ENCODE data around the gene PLP2.
"Not testable (repeated sequence)": the region's sequence is repeated elsewhere in the genome, so short reads cannot be mapped to it uniquely, and the experiment has no call there.

The PLP2 gene

DNA sequence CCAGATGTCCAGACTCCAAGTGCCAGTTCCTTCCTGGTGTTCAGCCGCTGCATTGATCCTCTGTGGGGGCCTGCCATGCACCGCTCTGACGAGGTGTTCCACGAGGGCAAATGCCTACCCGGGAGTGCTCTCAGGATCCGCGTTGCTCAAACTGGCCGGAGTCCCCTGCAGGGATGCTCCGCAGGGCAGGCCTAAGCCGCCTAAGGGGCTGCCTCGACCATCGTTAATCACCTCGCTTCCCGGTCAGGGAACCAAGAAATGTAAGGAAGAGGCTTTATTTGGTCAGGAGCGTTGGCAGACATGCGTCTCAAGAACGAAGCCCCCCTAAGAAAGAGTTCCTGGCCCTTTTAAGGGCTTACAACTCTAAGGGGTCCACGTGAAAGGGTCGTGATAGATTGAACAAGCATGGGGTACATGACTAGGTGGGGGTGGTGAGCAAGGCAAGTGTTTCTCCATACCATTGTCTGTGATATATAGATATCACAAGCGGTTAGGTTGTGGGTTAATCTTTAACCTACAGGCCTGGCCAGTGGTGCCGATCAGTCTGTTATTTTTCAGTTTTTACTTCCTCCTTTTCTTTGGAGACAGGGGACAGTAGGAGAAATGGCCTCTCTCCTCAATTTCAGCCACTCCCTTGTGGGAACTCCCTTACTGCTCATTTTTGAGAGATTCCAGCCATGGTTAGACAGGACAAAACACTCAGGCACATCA lies 23.2 kb upstream of the PLP2 start:
- H3K4me2 ChIP-seq (ENCODE audit: low read length); H3K9me3 ChIP-seq (replicated peaks; ENCODE audit: low read length); H3K27me3 ChIP-seq (ENCODE audit: control insufficient read depth, insufficient read depth, low read length); H3K9ac ChIP-seq (ENCODE audit: low read depth, low read length); H3K4me3 ChIP-seq (ENCODE audit: low read length); H3K4me1 ChIP-seq (ENCODE audit: control insufficient read depth, insufficient read depth, low read length); H3K36me3 ChIP-seq (ENCODE audit: insufficient read depth, low read length): not testable (repeated sequence)

DNA sequence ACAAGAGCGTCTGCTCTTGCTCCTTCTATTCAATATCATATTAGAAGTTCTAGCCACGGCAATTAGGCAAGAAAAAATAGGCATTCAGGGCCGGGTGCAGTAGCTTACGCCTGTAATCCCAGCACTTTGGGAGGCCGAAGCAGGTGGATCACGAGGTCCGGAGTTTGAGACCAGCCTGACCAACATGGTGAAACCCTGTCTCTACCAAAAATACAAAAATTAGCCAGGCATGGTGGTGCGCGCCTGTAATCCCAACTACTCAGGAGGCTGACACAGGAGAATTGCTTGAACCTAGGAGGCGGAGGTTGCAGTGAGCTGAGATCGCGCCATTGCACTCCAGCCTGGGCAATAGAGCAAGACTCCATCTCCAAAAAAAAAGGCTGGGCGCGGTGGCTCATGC lies 22.4 kb upstream of the PLP2 start:
- H3K27me3 ChIP-seq (ENCODE audit: control insufficient read depth, insufficient read depth, low read length); H3K9ac ChIP-seq (ENCODE audit: low read depth, low read length); H3K4me1 ChIP-seq (ENCODE audit: control insufficient read depth, insufficient read depth, low read length); H3K4me2 ChIP-seq (ENCODE audit: low read length); H3K9me3 ChIP-seq (replicated peaks; ENCODE audit: low read length); H3K4me3 ChIP-seq (ENCODE audit: low read length); H3K36me3 ChIP-seq (ENCODE audit: insufficient read depth, low read length): not testable (repeated sequence)

DNA sequence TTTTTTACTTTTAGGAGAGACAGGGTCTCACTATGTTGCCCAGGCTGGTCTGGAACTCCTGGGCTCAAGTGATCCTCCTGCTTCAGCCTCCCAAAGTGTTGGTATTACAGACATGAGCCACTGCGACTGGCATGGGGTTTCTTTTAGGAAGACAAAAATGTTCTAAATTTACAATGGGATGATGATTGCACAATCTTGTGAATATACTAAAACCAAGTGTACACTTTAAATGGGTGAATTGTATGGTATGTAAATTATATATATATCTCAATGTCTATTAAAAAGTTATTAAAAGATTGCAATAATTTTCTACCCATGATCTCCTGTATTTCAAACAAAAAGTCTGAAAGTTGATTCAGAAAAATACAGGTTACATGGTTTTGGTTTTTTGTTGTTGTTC lies 18.2 kb upstream of the PLP2 start:
- H3K4me3 ChIP-seq (ENCODE audit: low read length), result no peak overlapping the region
- no peaks in the 10 kb centered on the region for H3K9me3 ChIP-seq (replicated peaks; ENCODE audit: low read length)
- no peaks in the 10 kb centered on the region for H3K36me3 ChIP-seq (ENCODE audit: insufficient read depth, low read length)
- H3K4me1 ChIP-seq (ENCODE audit: control insufficient read depth, insufficient read depth, low read length), result peaks cover 3% of the 10 kb centered on the region
- H3K9ac ChIP-seq (ENCODE audit: low read depth, low read length), result no peak overlapping the region
- H3K4me2 ChIP-seq (ENCODE audit: low read length), result no peak overlapping the region
- no peaks in the 10 kb centered on the region for H3K27me3 ChIP-seq (ENCODE audit: control insufficient read depth, insufficient read depth, low read length)

DNA sequence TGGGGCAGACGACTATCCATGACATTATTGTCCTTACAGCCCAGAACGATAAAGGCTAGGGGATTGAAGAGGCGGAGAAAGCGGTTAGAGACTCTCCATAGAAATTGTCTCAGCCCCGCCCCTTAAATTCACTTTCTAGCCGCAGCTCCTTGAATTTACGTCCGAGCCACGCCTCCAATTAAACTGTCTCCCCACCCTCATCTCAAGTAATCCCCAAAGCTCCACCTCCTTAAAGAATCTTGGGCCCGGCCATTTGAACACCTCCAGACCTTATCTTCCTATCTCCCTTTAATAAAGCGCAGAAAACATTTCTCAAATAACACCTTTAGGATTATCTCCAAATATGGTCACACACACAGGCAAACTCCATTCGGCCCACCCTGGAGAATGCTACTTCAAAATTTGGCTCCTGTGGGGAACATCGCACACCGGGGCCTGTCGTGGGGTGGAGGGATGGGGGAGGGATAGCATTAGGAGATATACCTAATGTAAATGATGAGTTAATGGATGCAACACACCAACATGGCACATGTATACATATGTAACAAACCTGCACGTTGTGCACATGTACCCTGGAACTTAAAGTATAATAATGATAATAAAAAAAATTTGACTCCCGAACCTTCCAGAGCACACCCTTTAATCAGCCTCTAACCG lies 16.3 kb upstream of the PLP2 start:
- Histone ChIP-seq H3K4me3 (ENCODE audit: low read length) (peak overlapping the region; percentile 78), H3K27me3 (ENCODE audit: control insufficient read depth, insufficient read depth, low read length) (no peaks in the 10 kb centered on the region), H3K9ac (ENCODE audit: low read depth, low read length) (peak overlapping the region; percentile 91)

DNA sequence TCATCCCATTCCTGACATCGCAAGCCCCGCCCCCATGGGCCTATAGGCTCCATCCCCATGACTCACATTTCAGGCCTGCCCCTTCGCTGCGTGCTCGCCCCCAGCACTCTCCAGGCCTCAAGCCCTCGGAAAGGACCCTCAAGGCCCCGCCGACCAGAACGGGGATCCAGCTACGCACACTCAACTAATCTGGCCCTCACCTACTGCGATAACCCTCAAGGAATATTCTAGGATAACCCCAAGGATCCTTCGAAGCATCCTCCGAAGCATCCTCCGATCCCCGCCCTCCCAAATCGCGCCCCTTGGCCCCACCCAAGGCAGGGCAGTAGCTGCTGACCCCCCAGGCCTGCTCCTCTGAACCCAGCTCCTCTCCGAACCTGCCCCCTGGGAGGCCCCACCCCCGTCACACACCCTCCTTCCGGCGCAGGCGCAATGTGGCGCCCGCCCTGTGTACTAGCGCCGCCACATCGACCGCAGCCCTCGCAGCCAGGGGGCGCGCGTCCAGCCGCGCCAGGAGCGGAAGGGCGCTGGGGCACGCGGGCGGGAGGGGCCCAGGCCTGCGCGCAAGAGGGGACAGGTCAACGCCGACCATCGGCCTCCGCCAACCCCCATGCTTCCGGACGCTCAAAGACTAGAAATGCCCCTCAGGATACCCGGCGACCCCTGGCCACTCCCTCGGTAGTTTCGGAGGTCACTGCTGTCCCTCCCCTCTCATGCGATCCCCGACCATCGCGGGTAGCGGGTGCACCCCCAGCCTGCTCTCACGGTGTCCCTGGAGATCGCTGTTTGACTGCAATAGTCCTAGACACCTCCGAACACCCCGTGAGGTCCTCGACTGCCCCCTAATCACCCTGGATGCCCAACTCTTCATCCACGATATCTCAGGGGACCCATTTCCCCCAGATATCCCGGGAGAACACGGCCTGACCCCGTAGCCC lies 15.5 kb upstream of the PLP2 start:
- peaks cover 3% of the 10 kb centered on the region for H3K4me1 ChIP-seq (ENCODE audit: control insufficient read depth, insufficient read depth, low read length)
- peak overlapping the region; percentile 91 for H3K9ac ChIP-seq (ENCODE audit: low read depth, low read length)
- H3K4me2 ChIP-seq (ENCODE audit: low read length), result peak overlapping the region; percentile 95
- H3K27me3 ChIP-seq (ENCODE audit: control insufficient read depth, insufficient read depth, low read length), result no peaks in the 10 kb centered on the region
- H3K36me3 ChIP-seq (ENCODE audit: insufficient read depth, low read length), result no peaks in the 10 kb centered on the region
- H3K4me3 ChIP-seq (ENCODE audit: low read length), result peak overlapping the region; percentile 78
- no peaks in the 10 kb centered on the region for H3K9me3 ChIP-seq (replicated peaks; ENCODE audit: low read length)

More for the DNA sequence above, 16.3 kb upstream of the PLP2 start:
- Histone ChIP-seq H3K4me2 (ENCODE audit: low read length) (peak overlapping the region; percentile 95), H3K36me3 (ENCODE audit: insufficient read depth, low read length) (no peaks in the 10 kb centered on the region), H3K9me3 (replicated peaks; ENCODE audit: low read length) (no peaks in the 10 kb centered on the region), H3K4me1 (ENCODE audit: control insufficient read depth, insufficient read depth, low read length) (peaks cover 3% of the 10 kb centered on the region)

DNA sequence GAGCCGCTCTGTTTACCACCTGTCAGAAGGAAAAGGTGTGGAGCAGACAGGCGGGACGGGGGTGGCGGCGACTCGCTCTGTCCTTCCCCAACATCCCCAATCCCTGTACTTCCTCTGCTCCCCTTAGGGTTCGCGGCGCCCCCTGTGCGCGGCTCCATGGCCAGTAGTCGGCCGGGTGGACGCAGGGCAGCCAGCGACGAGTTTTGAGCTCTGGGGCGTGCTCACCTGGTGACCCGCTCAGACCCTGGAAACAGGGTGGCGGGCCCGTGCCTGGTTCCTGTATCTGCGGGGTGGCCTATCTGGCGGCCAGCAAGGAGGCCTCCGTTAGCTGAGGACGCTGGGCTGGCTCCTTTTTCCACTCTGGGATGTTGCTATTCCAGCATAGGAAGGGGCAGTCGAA lies 14.5 kb upstream of the PLP2 start:
- H3K4me2 ChIP-seq (ENCODE audit: low read length), result no peak overlapping the region
- H3K4me1 ChIP-seq (ENCODE audit: control insufficient read depth, insufficient read depth, low read length), result peaks cover 3% of the 10 kb centered on the region
- H3K36me3 ChIP-seq (ENCODE audit: insufficient read depth, low read length), result no peaks in the 10 kb centered on the region
- H3K9me3 ChIP-seq (replicated peaks; ENCODE audit: low read length), result no peaks in the 10 kb centered on the region
- H3K9ac ChIP-seq (ENCODE audit: low read depth, low read length), result no peak overlapping the region
- no peaks in the 10 kb centered on the region for H3K27me3 ChIP-seq (ENCODE audit: control insufficient read depth, insufficient read depth, low read length)
- H3K4me3 ChIP-seq (ENCODE audit: low read length), result no peak overlapping the region

DNA sequence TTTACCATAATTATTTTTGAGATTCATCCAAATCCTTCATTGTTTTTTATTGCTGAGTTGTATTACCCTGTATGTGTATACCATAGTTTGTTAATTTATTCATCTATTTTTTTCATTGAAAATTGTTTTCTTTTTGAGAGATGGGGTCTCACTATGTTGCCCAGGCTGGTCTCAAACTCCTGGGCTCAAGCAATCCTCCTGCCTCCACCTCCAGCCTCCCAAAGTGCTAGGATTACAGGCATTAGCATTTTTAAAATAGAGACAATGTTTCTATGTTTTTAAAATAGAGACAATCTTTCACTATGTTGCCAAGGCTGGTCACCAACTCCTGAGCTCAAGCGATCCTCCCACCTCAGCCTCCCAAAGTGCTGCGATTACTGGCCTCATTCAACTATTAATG lies 10.8 kb upstream of the PLP2 start:
- H3K4me1 ChIP-seq (ENCODE audit: control insufficient read depth, insufficient read depth, low read length), result peaks cover 6% of the 10 kb centered on the region
- no peaks in the 10 kb centered on the region for H3K27me3 ChIP-seq (ENCODE audit: control insufficient read depth, insufficient read depth, low read length)
- no peaks in the 10 kb centered on the region for H3K36me3 ChIP-seq (ENCODE audit: insufficient read depth, low read length)
- H3K9me3 ChIP-seq (replicated peaks; ENCODE audit: low read length), result no peaks in the 10 kb centered on the region
- no peak overlapping the region for H3K4me2 ChIP-seq (ENCODE audit: low read length)
- H3K4me3 ChIP-seq (ENCODE audit: low read length), result no peak overlapping the region
- no peak overlapping the region for H3K9ac ChIP-seq (ENCODE audit: low read depth, low read length)

DNA sequence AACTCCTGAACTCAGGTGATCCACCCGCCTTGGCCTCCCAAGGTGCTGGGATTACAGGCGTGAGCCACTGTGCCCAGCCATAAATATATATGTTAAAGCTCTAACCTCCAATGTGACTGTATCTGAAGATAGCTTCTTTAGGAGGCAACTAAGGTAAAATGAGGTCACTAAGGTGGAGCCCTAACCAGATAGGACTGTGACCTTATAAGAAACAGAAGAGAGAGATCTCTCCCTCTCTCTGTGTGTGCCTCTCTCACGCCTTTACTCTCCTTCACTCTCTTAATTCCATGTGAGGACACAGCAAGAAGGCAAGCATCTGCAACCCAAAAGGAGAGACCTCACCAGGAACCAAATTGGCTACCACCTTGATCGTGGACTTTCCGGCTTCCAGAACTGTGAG lies 10.1 kb upstream of the PLP2 start:
- H3K9me3 ChIP-seq (replicated peaks; ENCODE audit: low read length), result no peaks in the 10 kb centered on the region
- peaks cover 9% of the 10 kb centered on the region for H3K4me1 ChIP-seq (ENCODE audit: control insufficient read depth, insufficient read depth, low read length)
- H3K4me3 ChIP-seq (ENCODE audit: low read length), result no peak overlapping the region
- no peak overlapping the region for H3K9ac ChIP-seq (ENCODE audit: low read depth, low read length)
- H3K27me3 ChIP-seq (ENCODE audit: control insufficient read depth, insufficient read depth, low read length), result no peaks in the 10 kb centered on the region
- H3K4me2 ChIP-seq (ENCODE audit: low read length), result no peak overlapping the region
- H3K36me3 ChIP-seq (ENCODE audit: insufficient read depth, low read length), result no peaks in the 10 kb centered on the region

DNA sequence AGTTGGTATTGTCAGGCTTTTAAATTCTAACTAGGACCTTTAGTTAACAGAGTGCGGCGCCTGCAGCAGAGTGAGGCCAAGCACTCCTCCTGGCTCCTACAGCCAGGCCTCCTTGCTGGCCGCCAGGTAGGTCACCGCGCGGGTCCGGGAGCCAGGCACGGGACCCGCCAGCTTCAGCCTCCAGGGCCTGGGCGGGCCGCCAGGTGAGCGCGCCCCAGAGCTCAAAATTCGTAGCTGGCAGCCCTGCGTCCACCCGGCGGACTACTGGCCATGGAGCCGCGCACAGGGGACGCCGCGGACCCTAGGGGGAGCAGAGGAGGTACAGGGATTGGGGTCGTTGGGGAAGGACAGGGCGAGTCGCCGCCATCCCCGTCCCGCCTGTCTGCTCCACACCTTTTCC lies 9.1 kb upstream of the PLP2 start, which contains the start of gene MAGIX:
Gene MAGIX (plus strand): TSS at position 139 of the 400 bp plus-strand sequence. CDS start 132 bp downstream, at position 271.
- Histone ChIP-seq H3K9ac (ENCODE audit: low read depth, low read length) (peak within 1 kb of the TSS; percentile 83), H3K27me3 (ENCODE audit: control insufficient read depth, insufficient read depth, low read length) (no peaks in the 10 kb centered on the region), H3K36me3 (ENCODE audit: insufficient read depth, low read length) (no peaks in the 10 kb centered on the region)

DNA sequence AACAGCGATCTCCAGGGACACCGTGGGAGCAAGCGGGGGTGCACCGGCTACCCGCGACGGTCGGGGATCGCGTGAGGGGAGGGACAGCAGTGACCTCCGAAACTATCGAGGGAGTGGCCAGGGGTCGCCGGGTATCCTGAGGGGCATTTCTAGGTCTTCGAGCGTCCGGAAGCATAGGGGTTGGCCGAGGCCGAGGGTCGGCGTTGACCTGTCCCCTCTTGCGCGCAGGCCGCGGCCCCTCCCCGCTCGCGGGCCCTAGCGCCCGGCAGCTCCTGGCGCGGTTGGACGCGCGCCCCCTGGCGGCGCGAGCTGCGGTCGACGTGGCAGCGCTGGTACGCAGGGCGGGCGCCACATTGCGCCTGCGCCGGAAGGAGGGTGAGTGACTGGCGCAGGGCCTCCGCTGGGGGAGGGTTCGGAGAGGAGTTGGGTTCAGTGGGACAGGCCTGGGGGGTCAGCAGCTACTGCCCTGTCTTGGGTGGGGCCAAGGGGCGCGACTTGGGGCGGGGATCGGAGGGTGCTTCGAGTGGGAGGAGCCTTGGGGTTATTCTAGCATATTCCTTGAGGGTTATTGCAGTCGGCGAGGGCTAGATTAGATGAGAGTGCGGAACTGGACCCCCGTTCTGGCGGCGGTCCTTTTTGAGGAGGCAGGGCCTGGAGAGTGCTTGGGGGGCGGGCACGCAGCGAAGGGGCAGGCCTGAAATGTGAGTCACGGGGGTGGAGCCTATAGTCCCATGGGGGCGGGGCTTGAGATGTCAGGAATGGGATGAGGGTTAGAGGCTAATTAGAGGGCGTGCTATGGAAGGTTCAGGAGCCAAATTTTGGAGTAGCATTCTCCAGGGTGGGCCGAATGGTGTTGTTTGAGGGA lies 7.9 kb upstream of the PLP2 start:
- peak overlapping the region; percentile 90 for H3K4me2 ChIP-seq (ENCODE audit: low read length)
- no peaks in the 10 kb centered on the region for H3K36me3 ChIP-seq (ENCODE audit: insufficient read depth, low read length)
- H3K4me3 ChIP-seq (ENCODE audit: low read length), result peak overlapping the region; percentile 69
- H3K27me3 ChIP-seq (ENCODE audit: control insufficient read depth, insufficient read depth, low read length), result no peaks in the 10 kb centered on the region
- peaks cover 22% of the 10 kb centered on the region for H3K4me1 ChIP-seq (ENCODE audit: control insufficient read depth, insufficient read depth, low read length)
- peak overlapping the region; percentile 83 for H3K9ac ChIP-seq (ENCODE audit: low read depth, low read length)
- no peaks in the 10 kb centered on the region for H3K9me3 ChIP-seq (replicated peaks; ENCODE audit: low read length)

More for the DNA sequence above, 9.1 kb upstream of the PLP2 start, which contains the start of gene MAGIX:
- Histone ChIP-seq H3K4me2 (ENCODE audit: low read length) (peak within 1 kb of the TSS; percentile 90), H3K4me1 (ENCODE audit: control insufficient read depth, insufficient read depth, low read length) (peaks cover 19% of the 10 kb centered on the region), H3K9me3 (replicated peaks; ENCODE audit: low read length) (no peaks in the 10 kb centered on the region), H3K4me3 (ENCODE audit: low read length) (peak within 1 kb of the TSS; percentile 69)

All from skeletal muscle satellite cell (primary cell).